ENCODE results near the gene KRTAP10-4.
"Not testable (repeated sequence)": the region's sequence is repeated elsewhere in the genome, so short reads cannot be mapped to it uniquely, and the experiment has no call there.

KRTAP10-4 gene

GRCh38 chr21:44581158-44581557 is 7.6 kb downstream of the KRTAP10-4 start:
- DNase-seq: no peak

- no peak for DNase-seq
These were observed 8.5 kb downstream of the KRTAP10-4 start for GRCh38 chr21:44582055-44582454.

GRCh38 chr21:44583089-44583799 is 9.7 kb downstream of the KRTAP10-4 start:
- DNase-seq: no peak

GRCh38 chr21:44583800-44584147 is 10.2 kb downstream of the KRTAP10-4 start:
- DNase-seq: no peak

- DNase-seq: no peak
These were observed 12.4 kb downstream of the KRTAP10-4 start for GRCh38 chr21:44585892-44586291.

- no peak for DNase-seq
These were observed 15.6 kb downstream of the KRTAP10-4 start for GRCh38 chr21:44589094-44589493.

- no peak for DNase-seq
These were observed 16.2 kb downstream of the KRTAP10-4 start for GRCh38 chr21:44589586-44590305.

GRCh38 chr21:44590311-44590721 is 16.8 kb downstream of the KRTAP10-4 start:
- no peak for DNase-seq

- peak; percentile 84 for DNase-seq
These were observed 17.6 kb downstream of the KRTAP10-4 start for GRCh38 chr21:44590897-44591800.

- peak; percentile 78 for DNase-seq
These were observed 18.2 kb downstream of the KRTAP10-4 start for GRCh38 chr21:44591801-44592130.

- DNase-seq: no peak
These were observed 19.1 kb downstream of the KRTAP10-4 start, which contains the start of gene KRTAP10-6 for GRCh38 chr21:44592446-44593311. KRTAP10-6 (minus strand) TSS chr21:44592505; CDS start chr21:44592484, 21 bp downstream.

GRCh38 chr21:44593598-44594405 is 20.3 kb downstream of the KRTAP10-4 start:
- no peak for DNase-seq

- no peak for DNase-seq
These were observed 20.9 kb downstream of the KRTAP10-4 start for GRCh38 chr21:44594406-44594916.

GRCh38 chr21:44595524-44595923 is 22.0 kb downstream of the KRTAP10-4 start:
- no peak for DNase-seq

GRCh38 chr21:44596068-44596725 is 22.7 kb downstream of the KRTAP10-4 start:
- DNase-seq: no peak

- no peak for DNase-seq
These were observed 24.5 kb downstream of the KRTAP10-4 start for GRCh38 chr21:44598061-44598460.

- no peak for DNase-seq
These were observed 25.9 kb downstream of the KRTAP10-4 start for GRCh38 chr21:44599264-44600029.

GRCh38 chr21:44600118-44600978 is 26.8 kb downstream of the KRTAP10-4 start, which contains the start of gene KRTAP10-7:
KRTAP10-7 (plus strand) TSS chr21:44600597; CDS start chr21:44600622, 25 bp downstream.
- DNase-seq: not testable (repeated sequence)

GRCh38 chr21:44601091-44601490 is 27.6 kb downstream of the KRTAP10-4 start:
- peak; percentile 32 for DNase-seq
